WTC11 (cell line): Measurements from ENCODE around the gene SGIP1. TPM values are rescaled to one million over a fixed set of nuclear protein-coding genes. Genes with fewer than 3 reads are reported as not detected.

Experiments used
- ATAC-seq: fragments of 200-7000 bp; cut with Tn5 transposase; 2 replicates; pipeline ENCODE4 v1.10.0; 2021; ENCODE audit warnings: mild to moderate bottlenecking, moderate library complexity
- CTCF ChIA-PET: fragments of 300-600 bp; sonication (Branson Sonifier 250); formaldehyde crosslinking; loops from one replicate; lab custom pipeline; 2021; ENCODE audit warnings: antibody characterized with exemption; lab: Charles Lee
- POLR2A ChIA-PET: fragments of 350-600 bp; sonication (Branson Sonifier 250); formaldehyde crosslinking; loops from one replicate; lab custom pipeline; 2021; ENCODE audit warnings: antibody characterized with exemption; lab: Charles Lee
- DNase-seq: peaks from one replicate; pipeline ENCODE4 v3.0.0; 2021; ENCODE audit warnings: low spot score
- H3K27ac Mint-ChIP-seq: 2 replicates; pipeline ENCODE4 v1.8.0; 2021; ENCODE audit warnings: mixed read lengths
- H3K27me3 Mint-ChIP-seq: 2 replicates; pipeline ENCODE4 v1.8.0; 2021; ENCODE audit warnings: low read depth, mild to moderate bottlenecking, moderate library complexity, mixed read lengths
- H3K36me3 Mint-ChIP-seq: 2 replicates; pipeline ENCODE4 v1.8.0; 2021; ENCODE audit warnings: mixed read lengths
- H3K4me1 Mint-ChIP-seq: 2 replicates; pipeline ENCODE4 v1.8.0; 2022; ENCODE audit warnings: mixed read lengths
- H3K4me3 Mint-ChIP-seq: 2 replicates; pipeline ENCODE4 v1.8.0; 2021; ENCODE audit warnings: mild to moderate bottlenecking, moderate library complexity, mixed read lengths
- H3K9me3 Mint-ChIP-seq: 2 replicates; pipeline ENCODE4 v1.8.0; 2021; ENCODE audit warnings: mixed read lengths
- AFF4 ChIP-seq: sonication (generic); formaldehyde crosslinking; IDR thresholded peaks from 2 replicates; pipeline ENCODE4 v1.8.1; 2023; ENCODE audit warnings: mild to moderate bottlenecking, missing genetic modification reagents, borderline replicate concordance
- ATF1 ChIP-seq: sonication (generic); formaldehyde crosslinking; IDR thresholded peaks from 2 replicates; pipeline ENCODE4 v1.8.1; 2023; ENCODE audit warnings: mild to moderate bottlenecking, moderate library complexity, missing genetic modification reagents
- ATF2 ChIP-seq: sonication (generic); formaldehyde crosslinking; IDR thresholded peaks from 2 replicates; pipeline ENCODE4 v1.8.1; 2022; ENCODE audit warnings: low read depth, missing genetic modification reagents, borderline replicate concordance
- CBFB ChIP-seq: sonication (generic); formaldehyde crosslinking; IDR thresholded peaks from 2 replicates; pipeline ENCODE4 v1.8.1; 2022; ENCODE audit warnings: mild to moderate bottlenecking, low read depth, missing genetic modification reagents
- ETV6 ChIP-seq: sonication (generic); formaldehyde crosslinking; IDR thresholded peaks from 2 replicates; pipeline ENCODE4 v1.8.1; 2022; ENCODE audit warnings: mild to moderate bottlenecking, missing genetic modification reagents
- FOXP1 ChIP-seq: sonication (generic); formaldehyde crosslinking; IDR thresholded peaks from 2 replicates; pipeline ENCODE4 v1.8.0; 2022; ENCODE audit warnings: missing genetic modification reagents, mild to moderate bottlenecking, moderate library complexity, borderline replicate concordance
- FOXP4 ChIP-seq: sonication (generic); formaldehyde crosslinking; IDR thresholded peaks from 2 replicates; pipeline ENCODE4 v1.8.0; 2022; ENCODE audit warnings: mild to moderate bottlenecking, missing genetic modification reagents
- GRHL2 ChIP-seq: fragments of 250-450 bp; sonication (Bioruptor Pico); IDR thresholded peaks from 2 replicates; pipeline ENCODE4 v1.8.0; 2022; ENCODE audit warnings: mild to moderate bottlenecking, moderate library complexity; ENCODE audit not compliant: insufficient replicate concordance, severe bottlenecking
- JUN ChIP-seq: sonication (generic); formaldehyde crosslinking; IDR thresholded peaks from 2 replicates; pipeline ENCODE4 v1.8.0; 2023; ENCODE audit warnings: mild to moderate bottlenecking, missing genetic modification reagents
- KAT7 ChIP-seq: sonication (generic); formaldehyde crosslinking; IDR thresholded peaks from 2 replicates; pipeline ENCODE4 v1.8.1; 2023; ENCODE audit warnings: missing genetic modification reagents, mild to moderate bottlenecking, borderline replicate concordance
- NR2C2 ChIP-seq: sonication (generic); formaldehyde crosslinking; IDR thresholded peaks from 2 replicates; pipeline ENCODE4 v1.8.0; 2022; ENCODE audit warnings: mild to moderate bottlenecking, missing genetic modification reagents
- PRDM15 ChIP-seq: sonication (generic); formaldehyde crosslinking; IDR thresholded peaks from 2 replicates; pipeline ENCODE4 v1.8.0; 2022; ENCODE audit warnings: missing genetic modification reagents
- SMAD3 ChIP-seq: sonication (generic); formaldehyde crosslinking; IDR thresholded peaks from 2 replicates; pipeline ENCODE4 v1.8.0; 2022; ENCODE audit warnings: missing genetic modification reagents, mild to moderate bottlenecking, borderline replicate concordance
- SOX15 ChIP-seq: fragments of 250-450 bp; sonication (Bioruptor Pico); IDR thresholded peaks from 2 replicates; pipeline ENCODE4 v1.9.0; 2021; ENCODE audit warnings: mild to moderate bottlenecking
- TCF7 ChIP-seq: sonication (generic); formaldehyde crosslinking; IDR thresholded peaks from 2 replicates; pipeline ENCODE4 v1.8.0; 2022; ENCODE audit warnings: mild to moderate bottlenecking, low read depth, missing genetic modification reagents, moderate library complexity
- ZMAT4 ChIP-seq: fragments of 250-450 bp; sonication (Bioruptor Pico); IDR thresholded peaks from 2 replicates; pipeline ENCODE4 v1.9.0; 2021; ENCODE audit warnings: mild to moderate bottlenecking
- ZNF281 ChIP-seq: sonication (generic); formaldehyde crosslinking; IDR thresholded peaks from 2 replicates; pipeline ENCODE4 v1.8.0; 2023; ENCODE audit warnings: mild to moderate bottlenecking, missing genetic modification reagents
- ZNF396 ChIP-seq: fragments of 250-450 bp; sonication (Bioruptor Pico); IDR thresholded peaks from 2 replicates; pipeline ENCODE4 v1.8.0; 2021; ENCODE audit warnings: mild to moderate bottlenecking, moderate library complexity, borderline replicate concordance
- total RNA-seq: library from RNA; stranded (reverse); gene quantifications from 3 replicates; pipeline ENCODE4 v1.2.3, GENCODE V29; 2021

SGIP1 gene
- total RNA-seq, 1 experiment from 2014 or later, result 3.9 TPM

GRCh38 chr1:66730462-66730861, 196.5 kb downstream of the SGIP1 start:
- peaks cover 3% of the 10 kb centered on the region; the same call in 1 of the 2 replicates for H3K27me3 Mint-ChIP-seq
- H3K36me3 Mint-ChIP-seq, result no peaks in the 10 kb centered on the region
- TF ChIP-seq ETV6 (CRISPR knock-in tag) (no peak), PRDM15 (CRISPR knock-in tag) (no peak), SMAD3 (CRISPR knock-in tag) (no peak), JUN (CRISPR knock-in tag) (no peak), ZNF396 (CRISPR knock-in tag) (no peak), KAT7 (CRISPR knock-in tag) (no peak)
- TF ChIP-seq, all 79 proteins: peak for 0
- peaks cover 6% of the 10 kb centered on the region for H3K9me3 Mint-ChIP-seq
- POLR2A ChIA-PET, result interaction anchor here (0.6 kb wide), 1 partner anchor 181 kb away, joined by 3 read pairs; no protein-coding TSS in a partner anchor
- DNase-seq (no peak), ATAC-seq (peak; percentile 77)
- no peak overlapping the region for H3K4me3 Mint-ChIP-seq
- CTCF ChIA-PET, result no interaction called here
- peaks cover 15% of the 10 kb centered on the region for H3K4me1 Mint-ChIP-seq
- H3K27ac Mint-ChIP-seq, result peak overlapping the region; percentile 54

- POLR2A ChIA-PET, result no interaction called here
- H3K9me3 Mint-ChIP-seq, result peaks cover 6% of the 10 kb centered on the region
- no peaks in the 10 kb centered on the region for H3K36me3 Mint-ChIP-seq
- TF ChIP-seq ATF1 (CRISPR knock-in tag) (no peak), TCF7 (CRISPR knock-in tag) (no peak), NR2C2 (CRISPR knock-in tag) (no peak), SOX15 (CRISPR knock-in tag) (no peak), ATF2 (CRISPR knock-in tag) (no peak), FOXP4 (CRISPR knock-in tag) (no peak), CBFB (CRISPR knock-in tag) (no peak), GRHL2 (CRISPR knock-in tag) (no peak), AFF4 (CRISPR knock-in tag) (no peak), ZMAT4 (CRISPR knock-in tag) (no peak), FOXP1 (CRISPR knock-in tag) (no peak), ZNF281 (CRISPR knock-in tag) (no peak)
Measured at GRCh38 chr1:66731170-66731865, 197.4 kb downstream of the SGIP1 start.

More at GRCh38 chr1:66731170-66731865, 197.4 kb downstream of the SGIP1 start:
- ATAC-seq, result no peak
- peaks cover 10% of the 10 kb centered on the region for H3K4me1 Mint-ChIP-seq
- peak overlapping the region; percentile 49; the same call in 1 of the 2 replicates for H3K27ac Mint-ChIP-seq
- no peak overlapping the region for H3K4me3 Mint-ChIP-seq
- H3K27me3 Mint-ChIP-seq, result peaks cover under 1% of the 10 kb centered on the region; the same call in 1 of the 2 replicates
- CTCF ChIA-PET, result no interaction called here
- no peak for DNase-seq
